GM21515 (cell line): Measurements from ENCODE around the gene HLCS.
"Not testable (repeated sequence)": the region's sequence is repeated elsewhere in the genome, so short reads cannot be mapped to it uniquely, and the experiment has no call there.

Source experiments
- ATAC-seq: cut with Tn5 transposase; IDR thresholded peaks from one replicate; pipeline ENCODE4 v1.9.1; 2021; ENCODE audit not compliant: unreplicated experiment

Gene HLCS

GRCh38 chr21:36816561-36817130, 149.8 kb downstream of the HLCS start:
- ATAC-seq, result no peak

GRCh38 chr21:36816026-36816425, 150.4 kb downstream of the HLCS start:
- not testable (repeated sequence) for ATAC-seq

GRCh38 chr21:36815284-36815683, 151.2 kb downstream of the HLCS start:
- ATAC-seq, result no peak

GRCh38 chr21:36813052-36813451, 153.4 kb downstream of the HLCS start:
- no peak for ATAC-seq

- no peak for ATAC-seq
Observed at GRCh38 chr21:36811762-36812161, 154.7 kb downstream of the HLCS start.

- ATAC-seq, result no peak
Observed at GRCh38 chr21:36810443-36810842, 156.0 kb downstream of the HLCS start.

GRCh38 chr21:36807422-36807928, 159.0 kb downstream of the HLCS start:
- no peak for ATAC-seq

- ATAC-seq, result no peak
Observed at GRCh38 chr21:36806103-36806502, 160.4 kb downstream of the HLCS start.

GRCh38 chr21:36804874-36805611, 161.4 kb downstream of the HLCS start:
- ATAC-seq, result no peak

GRCh38 chr21:36803816-36804439, 162.5 kb downstream of the HLCS start:
- ATAC-seq, result no peak

GRCh38 chr21:36803051-36803645, 163.3 kb downstream of the HLCS start:
- ATAC-seq, result no peak

GRCh38 chr21:36800734-36801133, 165.7 kb downstream of the HLCS start:
- ATAC-seq, result no peak

- no peak for ATAC-seq
Observed at GRCh38 chr21:36799869-36800268, 166.6 kb downstream of the HLCS start.

GRCh38 chr21:36798491-36798890, 168.0 kb downstream of the HLCS start:
- ATAC-seq, result no peak

- no peak for ATAC-seq
Observed at GRCh38 chr21:36796070-36796469, 170.4 kb downstream of the HLCS start.

GRCh38 chr21:36792505-36792967, 173.9 kb downstream of the HLCS start:
- no peak for ATAC-seq

- ATAC-seq, result no peak
Observed at GRCh38 chr21:36791695-36792470, 174.6 kb downstream of the HLCS start.

- ATAC-seq, result no peak
Observed at GRCh38 chr21:36791180-36791579, 175.3 kb downstream of the HLCS start.

GRCh38 chr21:36790616-36791015, 175.9 kb downstream of the HLCS start:
- no peak for ATAC-seq

GRCh38 chr21:36788120-36788638, 178.3 kb downstream of the HLCS start:
- no peak for ATAC-seq

- no peak for ATAC-seq
Observed at GRCh38 chr21:36786186-36786585, 180.3 kb downstream of the HLCS start.
